ENCODE measurements around the gene SRSF12. TPM values are rescaled to one million over a fixed set of nuclear protein-coding genes. Genes with fewer than 3 reads are reported as not detected.

SRSF12 gene
- total and polyA plus RNA-seq, 9 of the 15 experiments (the other 6 are each of a cell fraction or from before 2014, with no cell fraction given): not detected

DNA sequence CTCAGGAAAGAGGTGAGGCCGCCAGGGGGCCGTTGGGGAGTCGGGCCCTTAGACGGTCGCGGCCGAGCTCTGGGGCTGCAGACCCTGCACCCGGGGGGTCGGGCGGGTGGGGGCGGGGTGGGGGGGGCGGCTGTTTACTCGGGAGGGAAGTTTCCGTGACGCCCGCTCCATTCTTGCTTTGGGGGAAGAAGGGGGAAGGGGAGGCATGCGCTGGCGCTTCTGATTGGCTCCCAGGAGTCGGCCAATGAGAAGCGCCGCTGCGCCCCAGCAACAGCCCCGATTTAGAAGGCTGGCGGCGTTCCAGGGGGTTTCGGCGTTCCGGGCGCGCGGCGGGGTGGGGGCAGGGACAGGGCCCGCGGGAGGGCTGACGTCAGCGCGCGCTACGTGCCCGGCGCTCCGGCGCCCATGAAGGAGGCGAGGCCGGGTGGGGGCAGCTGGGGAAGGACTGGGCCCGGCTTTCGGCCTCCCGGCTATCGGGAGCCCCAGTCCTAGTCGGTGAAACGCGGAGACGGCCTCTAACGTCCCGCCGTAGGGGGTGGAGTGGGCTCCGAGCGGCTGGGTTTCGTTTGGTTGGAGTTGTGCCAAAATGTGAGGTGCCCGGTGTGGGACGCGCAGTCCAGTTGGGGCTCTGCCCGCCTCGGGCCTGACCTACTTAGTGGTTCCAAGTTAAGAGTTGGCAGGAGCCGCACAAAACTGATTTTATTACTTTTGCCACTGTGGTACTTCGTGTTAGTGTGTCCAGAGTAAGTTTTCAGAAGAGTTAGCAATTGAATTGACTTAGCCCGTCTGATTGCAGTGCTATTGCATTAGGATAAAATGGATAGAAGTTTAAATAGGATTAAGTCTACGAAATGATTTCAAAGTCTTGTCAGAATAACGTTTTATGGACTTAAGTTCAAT is 36.2 kb downstream of the SRSF12 start (continued):
- TF ChIP-seq NFRKB (IDR thresholded peaks at IDR 0.05; ENCODE audit: low read depth): peak; percentile 62; the same call in 1 of the 2 replicates
- peak; percentile 92 for TF ChIP-seq VEZF1 (CRISPR knock-in tag; IDR thresholded peaks at IDR 0.05)
- TF ChIP-seq ZNF41 (CRISPR knock-in tag; conservative IDR thresholded peaks at IDR 0.05): 0 out of 2 replicates have a peak, but pooled peaks have one; percentile 13
- peak; percentile 84 for TF ChIP-seq CTBP1 (IDR thresholded peaks at IDR 0.05; ENCODE audit: borderline replicate concordance)
- TF ChIP-seq SLC30A9 (CRISPR knock-in tag; IDR thresholded peaks at IDR 0.05): no peak
- TF ChIP-seq POLR2AphosphoS5 (IDR thresholded peaks at IDR 0.05; ENCODE audit: control insufficient read depth, insufficient read depth, low read depth, low read length): peak; percentile 76
- TF ChIP-seq CSDE1 (IDR thresholded peaks at IDR 0.05): no peak
- TF ChIP-seq, protein P1, sequence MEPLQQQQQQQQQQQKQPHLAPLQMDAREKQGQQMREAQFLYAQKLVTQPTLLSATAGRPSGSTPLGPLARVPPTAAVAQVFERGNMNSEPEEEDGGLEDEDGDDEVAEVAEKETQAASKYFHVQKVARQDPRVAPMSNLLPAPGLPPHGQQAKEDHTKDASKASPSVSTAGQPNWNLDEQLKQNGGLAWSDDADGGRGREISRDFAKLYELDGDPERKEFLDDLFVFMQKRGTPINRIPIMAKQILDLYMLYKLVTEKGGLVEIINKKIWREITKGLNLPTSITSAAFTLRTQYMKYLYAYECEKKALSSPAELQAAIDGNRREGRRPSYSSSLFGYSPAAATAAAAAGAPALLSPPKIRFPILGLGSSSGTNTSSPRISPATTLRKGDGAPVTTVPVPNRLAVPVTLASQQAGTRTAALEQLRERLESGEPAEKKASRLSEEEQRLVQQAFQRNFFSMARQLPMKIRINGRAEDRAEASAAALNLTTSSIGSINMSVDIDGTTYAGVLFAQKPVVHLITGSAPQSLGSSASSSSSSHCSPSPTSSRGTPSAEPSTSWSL (CRISPR knock-in tag; IDR thresholded peaks at IDR 0.05; ENCODE audit: borderline replicate concordance): no peak
- peak; percentile 49 for TF ChIP-seq TBP (optimal IDR thresholded peaks at IDR 0.05; ENCODE audit: low read depth, low read length)
- no peak for TF ChIP-seq ESRRA (IDR thresholded peaks at IDR 0.05; ENCODE audit: borderline replicate concordance, low read depth)
- no peak for TF ChIP-seq MAFK (IDR thresholded peaks at IDR 0.05; ENCODE audit: low read length)
- no peak for TF ChIP-seq ZNF212 (CRISPR knock-in tag; IDR thresholded peaks at IDR 0.05)
- TF ChIP-seq ZNF239 (CRISPR knock-in tag; IDR thresholded peaks at IDR 0.05): no peak
- TF ChIP-seq EZH2 (IDR thresholded peaks at IDR 0.05; ENCODE audit: borderline replicate concordance, low read depth, low read length): no peak
- TF ChIP-seq ZKSCAN3 (CRISPR knock-in tag; IDR thresholded peaks at IDR 0.05): no peak
- no peak for TF ChIP-seq NR1H2 (CRISPR knock-in tag; IDR thresholded peaks at IDR 0.05)
- TF ChIP-seq ATF1 (CRISPR knock-in tag; IDR thresholded peaks at IDR 0.05): no peak
- peak; percentile 95 for TF ChIP-seq ATF1 (tag; IDR thresholded peaks at IDR 0.05)
- TF ChIP-seq GMEB1 (CRISPR knock-in tag; IDR thresholded peaks at IDR 0.05): peak; percentile 95
- TF ChIP-seq SMAD1 (IDR thresholded peaks at IDR 0.05; ENCODE audit: low read depth, low read length, partially characterized antibody): peak; percentile 94
- TF ChIP-seq ESRRB (CRISPR knock-in tag; IDR thresholded peaks at IDR 0.05; ENCODE audit: borderline replicate concordance): no peak
- peak; percentile 84 for TF ChIP-seq FOXJ2 (tag; IDR thresholded peaks at IDR 0.05)
- 0 out of 2 replicates have a peak, but pooled peaks have one; percentile 3 for TF ChIP-seq TFE3 (CRISPR knock-in tag; IDR thresholded peaks at IDR 0.05)

All from K562 (cell line).